ENCODE results near the gene SCPEP1.

The SCPEP1 gene

GRCh38 chr17:57040571-57040970, 62.6 kb downstream of the SCPEP1 start:
- CTCF ChIA-PET, result interaction anchor here (1.4 to 1.6 kb wide), 2 partner anchors 16 to 50 kb away, joined by 3 read pairs; no protein-coding TSS in a partner anchor
- POLR2A ChIA-PET, result no interaction called here
- no peak for DNase-seq (ENCODE audit: extremely low spot score)
- TF ChIP-seq CTCF (IDR thresholded peaks at IDR 0.05; ENCODE audit: control extremely low read depth, extremely low read depth, low read depth, missing control alignments), result no peak

GRCh38 chr17:57043276-57043675, 65.3 kb downstream of the SCPEP1 start:
- no peak for DNase-seq (ENCODE audit: extremely low spot score)
- ChIA-PET POLR2A (interaction anchor here (0.7 kb wide), 1 partner anchor 34 kb away, joined by 3 read pairs; no protein-coding TSS in a partner anchor), CTCF (no interaction called here)
- TF ChIP-seq CTCF (IDR thresholded peaks at IDR 0.05; ENCODE audit: control extremely low read depth, extremely low read depth, low read depth, missing control alignments), result no peak

GRCh38 chr17:57044976-57045867, 67.3 kb downstream of the SCPEP1 start:
- CTCF ChIA-PET, result interaction anchor here (1.0 to 1.5 kb wide), 3 partner anchors 10 to 35 kb away, joined by 3 read pairs; no protein-coding TSS in a partner anchor
- DNase-seq (ENCODE audit: extremely low spot score), result peak; percentile 29
- POLR2A ChIA-PET, result interaction anchor here (0.7 kb wide), 1 partner anchor 62 kb away, joined by 4 read pairs; no protein-coding TSS in a partner anchor
- no peak for TF ChIP-seq CTCF (IDR thresholded peaks at IDR 0.05; ENCODE audit: control extremely low read depth, extremely low read depth, low read depth, missing control alignments)

- peak; percentile 67 for DNase-seq (ENCODE audit: extremely low spot score)
- ChIA-PET CTCF (interaction anchor here (1.0 to 1.5 kb wide), 3 partner anchors 9 to 36 kb away, joined by 3 read pairs; no protein-coding TSS in a partner anchor), POLR2A (no interaction called here)
- no peak for TF ChIP-seq CTCF (IDR thresholded peaks at IDR 0.05; ENCODE audit: control extremely low read depth, extremely low read depth, low read depth, missing control alignments)
Measured at GRCh38 chr17:57045868-57046704, 68.2 kb downstream of the SCPEP1 start.

GRCh38 chr17:57046749-57047148, 68.8 kb downstream of the SCPEP1 start:
- POLR2A ChIA-PET, result no interaction called here
- CTCF ChIA-PET, result interaction anchor here (0.8 to 2.3 kb wide), 3 partner anchors 8 to 26 kb away, joined by 3 to 5 read pairs (median 3); no protein-coding TSS in a partner anchor
- TF ChIP-seq CTCF (IDR thresholded peaks at IDR 0.05; ENCODE audit: control extremely low read depth, extremely low read depth, low read depth, missing control alignments), result no peak
- DNase-seq (ENCODE audit: extremely low spot score), result no peak

GRCh38 chr17:57048096-57048495, 70.2 kb downstream of the SCPEP1 start:
- DNase-seq (ENCODE audit: extremely low spot score), result no peak
- CTCF ChIA-PET, result interaction anchor here (1.1 to 2.3 kb wide), 7 partner anchors 9 to 38 kb away, joined by 3 to 6 read pairs (median 4); no protein-coding TSS in a partner anchor
- TF ChIP-seq CTCF (IDR thresholded peaks at IDR 0.05; ENCODE audit: control extremely low read depth, extremely low read depth, low read depth, missing control alignments), result no peak
- POLR2A ChIA-PET, result no interaction called here

All from GM10248 (cell line).